ENCODE measurements around the gene GPC2. TPM values are rescaled to one million over a fixed set of nuclear protein-coding genes. Genes with fewer than 3 reads are reported as not detected.
"Not testable (repeated sequence)": the region's sequence is repeated elsewhere in the genome, so short reads cannot be mapped to it uniquely, and the experiment has no call there.

The GPC2 gene
- total RNA-seq, 1 donor from 2014 or later = 7.9 TPM

DNA sequence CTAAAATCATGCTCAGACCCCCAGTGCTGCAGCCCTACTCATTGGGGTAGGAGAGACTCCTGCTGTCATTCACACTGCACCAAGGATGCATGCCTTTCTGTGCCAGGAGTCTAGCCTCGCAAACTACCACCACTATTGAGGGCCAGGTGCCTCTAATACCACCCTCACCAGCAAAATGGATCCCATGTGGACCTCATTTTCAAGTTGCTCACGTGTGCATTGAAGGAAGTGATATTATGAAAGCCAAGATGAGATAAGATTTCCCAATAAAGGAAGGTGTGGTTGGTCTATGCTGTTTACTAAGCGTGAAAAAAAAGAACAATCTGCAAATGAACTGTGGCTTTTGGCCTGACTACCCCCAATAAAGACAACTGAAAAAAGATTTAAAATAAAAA is 35.6 kb downstream of the GPC2 start:
- no peaks in the 10 kb centered on the region for H3K9me3 Mint-ChIP-seq
- intact Hi-C loops (cut with micrococcal nuclease) = no loop called here

DNA sequence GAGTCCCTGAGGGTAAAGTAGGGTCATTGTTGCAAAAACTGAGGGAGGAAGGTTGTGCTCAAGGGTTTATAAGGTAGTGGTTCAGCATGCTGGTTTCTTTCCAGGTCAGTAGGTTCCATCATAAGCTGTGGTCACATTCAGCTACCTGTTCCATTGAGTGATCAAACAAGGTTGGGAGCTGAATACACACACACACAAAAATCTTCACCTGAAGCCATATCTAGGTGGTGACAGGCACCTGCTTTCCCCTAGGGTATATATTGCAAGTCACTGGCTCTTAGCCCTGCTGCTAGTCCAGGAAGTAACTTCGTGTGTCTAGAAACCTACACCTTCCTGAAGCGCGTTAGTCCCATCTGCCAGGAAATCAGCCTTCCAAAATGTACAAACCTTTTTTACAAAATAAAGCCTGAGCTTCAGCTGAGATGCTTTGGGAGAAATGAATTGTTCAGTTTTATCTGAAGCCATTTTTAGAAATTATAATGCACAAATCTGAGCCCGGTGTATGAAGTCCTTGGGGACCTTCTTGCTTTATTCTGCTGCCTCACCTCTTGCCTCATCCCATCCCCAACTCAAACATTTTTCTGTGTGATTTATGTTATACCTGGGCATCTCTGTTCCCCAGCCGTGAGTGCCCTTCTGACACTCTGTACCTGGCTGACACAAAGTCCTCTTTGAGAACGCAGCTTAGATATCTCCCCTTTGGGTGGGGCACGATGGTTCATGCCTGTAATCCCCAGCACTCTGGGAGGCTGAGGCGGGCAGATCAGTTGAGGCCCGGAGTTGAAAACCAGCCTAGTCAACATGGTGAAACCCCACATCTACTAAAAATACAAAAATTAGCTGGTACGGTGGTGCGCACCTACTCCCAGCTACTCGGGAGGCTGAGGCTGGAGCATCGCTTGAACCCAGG is 39.1 kb downstream of the GPC2 start:
- H3K4me3 Mint-ChIP-seq = no peak overlapping the region
- peak; percentile 69 for DNase-seq
- peaks cover 17% of the 10 kb centered on the region for H3K4me1 Mint-ChIP-seq
- no peaks in the 10 kb centered on the region for H3K36me3 Mint-ChIP-seq (ENCODE audit: low read depth)
- no peaks in the 10 kb centered on the region for H3K9me3 Mint-ChIP-seq
- H3K27me3 Mint-ChIP-seq = no peaks in the 10 kb centered on the region
- H3K27ac Mint-ChIP-seq = peak overlapping the region; percentile 52
- intact Hi-C loops (cut with micrococcal nuclease) = no loop called here

More for the DNA sequence above, 35.6 kb downstream of the GPC2 start:
- no peaks in the 10 kb centered on the region for H3K27me3 Mint-ChIP-seq
- H3K27ac Mint-ChIP-seq = no peak overlapping the region
- H3K4me1 Mint-ChIP-seq = peaks cover 15% of the 10 kb centered on the region
- no peak for DNase-seq
- H3K4me3 Mint-ChIP-seq = no peak overlapping the region
- no peaks in the 10 kb centered on the region for H3K36me3 Mint-ChIP-seq (ENCODE audit: low read depth)

DNA sequence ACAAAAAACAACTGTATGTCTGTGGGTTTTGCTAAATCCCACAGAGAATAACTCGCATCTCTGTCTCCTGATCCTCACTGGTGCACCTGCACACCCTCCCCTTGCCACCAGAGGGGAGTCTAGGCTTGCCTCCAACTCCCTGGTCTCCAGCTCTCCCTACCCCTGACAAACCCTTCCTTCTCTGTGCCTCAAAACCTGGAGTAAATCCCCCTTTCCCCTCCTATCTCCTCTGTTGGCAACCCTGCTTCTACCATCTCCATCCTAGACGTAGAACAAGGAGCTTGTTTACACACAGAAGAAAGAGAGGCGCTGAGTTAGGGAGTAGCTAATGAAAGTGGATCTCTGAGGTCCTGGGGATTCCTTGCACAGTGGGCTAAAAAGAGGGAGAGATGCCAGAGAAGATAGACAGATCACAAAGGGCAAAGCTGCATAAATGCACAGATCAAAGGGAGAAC is 44.5 kb downstream of the GPC2 start:
- H3K36me3 Mint-ChIP-seq (ENCODE audit: low read depth) = no peaks in the 10 kb centered on the region
- DNase-seq = peak; percentile 91
- H3K9me3 Mint-ChIP-seq = no peaks in the 10 kb centered on the region
- intact Hi-C loops (cut with micrococcal nuclease) = no loop called here
- no peak overlapping the region for H3K27ac Mint-ChIP-seq
- H3K27me3 Mint-ChIP-seq = no peaks in the 10 kb centered on the region
- H3K4me3 Mint-ChIP-seq = no peak overlapping the region
- peaks cover 18% of the 10 kb centered on the region for H3K4me1 Mint-ChIP-seq

DNA sequence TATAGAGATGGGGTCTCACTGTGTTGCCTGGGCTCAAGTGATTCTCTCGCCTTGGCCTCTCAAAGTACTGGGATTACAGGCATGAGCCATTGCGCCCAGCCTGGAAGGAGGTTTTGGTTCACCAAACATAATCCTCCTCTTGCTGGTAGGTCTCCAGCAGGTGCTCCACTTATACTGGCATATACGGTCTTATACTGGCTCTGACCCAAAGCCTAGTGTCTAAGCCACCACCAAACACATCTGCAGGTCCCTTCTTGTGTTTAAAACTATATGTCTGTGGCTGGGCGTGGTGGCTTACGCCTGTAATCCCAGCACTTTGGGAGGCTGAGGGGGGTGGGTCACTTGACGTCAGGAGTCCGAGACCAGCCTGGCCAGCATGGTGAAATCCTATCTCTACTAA is 45.1 kb downstream of the GPC2 start:
- no peaks in the 10 kb centered on the region for H3K36me3 Mint-ChIP-seq (ENCODE audit: low read depth)
- H3K27me3 Mint-ChIP-seq = no peaks in the 10 kb centered on the region
- no peak overlapping the region for H3K4me3 Mint-ChIP-seq
- H3K4me1 Mint-ChIP-seq = peaks cover 16% of the 10 kb centered on the region
- no peak for DNase-seq
- H3K9me3 Mint-ChIP-seq = no peaks in the 10 kb centered on the region
- intact Hi-C loops (cut with micrococcal nuclease) = no loop called here
- no peak overlapping the region for H3K27ac Mint-ChIP-seq

DNA sequence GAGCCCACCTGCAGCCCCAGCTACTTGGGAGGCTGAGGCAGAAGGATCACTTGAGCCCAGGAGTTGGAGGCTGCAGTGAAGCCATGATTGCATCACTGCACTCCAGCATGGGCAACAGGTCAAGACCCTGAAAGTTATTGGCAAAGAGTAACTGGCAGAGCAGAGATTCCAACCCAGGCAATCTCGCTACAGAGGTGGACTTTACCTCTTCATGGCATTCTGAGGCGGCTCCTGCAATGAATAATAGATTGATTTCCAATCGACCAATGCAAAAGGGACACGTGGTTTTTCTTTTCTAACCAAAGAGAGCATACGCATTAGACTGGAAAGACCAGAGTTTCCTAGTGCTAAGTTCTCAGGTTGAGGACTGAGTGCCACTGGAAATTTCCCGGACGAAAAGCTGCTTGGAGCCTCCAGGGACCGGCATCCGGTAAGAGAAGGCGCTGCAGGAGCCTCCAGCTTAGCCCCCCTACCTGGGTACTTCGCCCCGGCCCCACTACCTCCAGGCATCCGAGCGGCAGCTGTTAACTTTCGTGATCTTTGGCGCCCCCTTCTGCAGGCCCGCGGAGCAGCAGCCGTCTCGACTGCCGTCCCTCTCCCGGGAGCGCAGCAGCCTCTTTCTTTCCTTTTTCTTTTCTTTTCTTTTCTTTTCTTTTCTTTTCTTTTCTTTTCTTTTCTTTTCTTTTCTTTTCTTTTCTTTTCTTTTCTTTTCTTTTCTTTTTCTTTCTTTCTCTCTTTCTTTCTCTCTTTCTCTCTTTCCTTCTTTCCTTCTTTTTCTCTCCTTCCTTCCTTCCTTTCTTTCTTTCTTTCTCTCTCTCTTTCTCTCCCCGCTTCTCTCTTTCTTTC is 46.4 kb downstream of the GPC2 start:
- H3K36me3 Mint-ChIP-seq (ENCODE audit: low read depth) = no peaks in the 10 kb centered on the region
- H3K4me3 Mint-ChIP-seq = peak overlapping the region; percentile 63
- H3K9me3 Mint-ChIP-seq = no peaks in the 10 kb centered on the region
- H3K27ac Mint-ChIP-seq = no peak overlapping the region
- DNase-seq = peak; percentile 96
- intact Hi-C loops (cut with micrococcal nuclease) = loop anchor here (1.0 kb wide), 2 partner anchors 137 to 213 kb away; no protein-coding TSS in a partner anchor
- H3K4me1 Mint-ChIP-seq = peaks cover 19% of the 10 kb centered on the region
- H3K27me3 Mint-ChIP-seq = no peaks in the 10 kb centered on the region

DNA sequence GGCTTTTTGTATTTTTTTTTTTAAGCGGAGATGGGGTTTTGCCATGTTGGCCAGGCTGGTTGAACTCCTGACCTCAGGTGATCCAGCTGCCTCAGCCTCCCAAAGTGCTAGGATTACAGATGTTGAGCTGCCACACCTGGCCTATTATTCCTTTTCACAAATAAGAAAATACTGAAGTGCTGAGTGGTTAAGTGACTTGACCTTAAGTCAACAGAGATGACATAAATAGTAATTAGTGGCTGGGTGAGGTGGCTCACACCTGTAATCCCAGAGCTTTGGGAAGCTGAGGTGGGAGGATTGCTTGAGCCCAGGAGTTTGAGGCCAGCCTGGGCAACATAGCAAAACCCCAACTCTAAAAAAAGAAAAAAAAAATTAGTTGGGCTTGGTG is 47.0 kb downstream of the GPC2 start:
- DNase-seq; H3K27ac Mint-ChIP-seq; H3K9me3 Mint-ChIP-seq; H3K4me3 Mint-ChIP-seq; H3K27me3 Mint-ChIP-seq; H3K36me3 Mint-ChIP-seq (ENCODE audit: low read depth): not testable (repeated sequence)
- peaks cover 22% of the 10 kb centered on the region for H3K4me1 Mint-ChIP-seq
- intact Hi-C loops (cut with micrococcal nuclease) = loop anchor here (1.0 kb wide), 1 partner anchor 136 kb away; no protein-coding TSS in a partner anchor

DNA sequence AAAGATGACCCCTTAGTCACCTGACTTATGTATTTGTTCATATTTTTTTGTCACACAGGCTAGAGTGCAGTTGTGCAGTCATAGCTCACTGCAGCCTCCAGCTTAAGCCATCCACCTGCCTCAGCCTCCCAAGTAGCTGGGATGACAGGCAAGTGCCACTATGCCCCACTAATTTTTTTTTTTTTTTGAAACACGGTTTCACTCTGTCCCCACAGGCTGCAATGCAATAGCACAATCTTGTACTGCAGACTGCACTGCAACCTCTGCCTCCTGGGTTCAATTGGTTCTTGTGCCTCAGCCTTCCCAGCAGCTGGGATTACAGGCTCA is 48.6 kb downstream of the GPC2 start:
- no peak for DNase-seq
- intact Hi-C loops (cut with micrococcal nuclease) = loop anchor here (5.0 to 10.0 kb wide), 5 partner anchors 94 to 456 kb away; partner anchors contain the start of genes FBXO24, LRCH4 and ZKSCAN1
- Mint-ChIP-seq H3K4me3 (peak overlapping the region; percentile 99), H3K4me1 (peaks cover 28% of the 10 kb centered on the region), H3K27ac (peak overlapping the region; percentile 73), H3K9me3 (no peaks in the 10 kb centered on the region), H3K27me3 (no peaks in the 10 kb centered on the region), H3K36me3 (ENCODE audit: low read depth) (peaks cover 6% of the 10 kb centered on the region)

DNA sequence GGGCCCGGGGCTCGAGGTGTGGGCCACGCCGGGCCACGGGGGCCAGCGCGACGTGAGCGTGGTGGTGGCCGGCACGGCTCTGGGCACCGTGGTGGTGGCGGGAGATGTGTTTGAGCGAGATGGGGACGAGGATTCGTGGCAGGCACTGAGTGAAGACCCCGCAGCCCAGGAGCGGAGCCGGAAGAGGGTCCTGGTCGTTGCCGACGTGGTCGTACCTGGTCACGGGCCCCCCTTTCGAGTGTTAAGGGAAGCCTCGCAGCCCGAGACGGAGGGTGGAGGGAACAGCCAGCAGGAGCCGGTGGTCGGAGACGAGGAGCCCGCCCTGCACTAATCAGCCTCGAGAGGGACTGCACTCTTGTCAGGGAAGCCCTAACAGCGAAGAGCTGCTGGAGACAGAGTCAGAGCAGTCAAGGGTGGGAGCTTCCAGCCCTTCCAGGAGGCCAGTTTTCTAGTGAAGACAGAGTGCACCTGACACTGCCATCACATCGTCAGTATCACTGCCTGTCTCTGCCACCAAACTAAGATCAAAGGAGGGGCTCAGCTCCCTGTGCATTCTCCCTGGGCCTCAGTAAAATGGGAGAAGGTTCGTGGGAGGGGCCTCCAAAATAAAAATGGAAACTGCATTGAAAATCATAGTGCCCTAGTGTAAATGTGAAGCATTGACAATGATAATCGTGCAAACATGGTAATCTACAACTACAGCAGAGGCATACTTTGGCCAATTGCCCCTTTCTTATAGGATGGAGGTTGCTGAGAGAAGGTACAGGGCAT is 49.1 kb downstream of the GPC2 start:
- no peaks in the 10 kb centered on the region for H3K27me3 Mint-ChIP-seq
- H3K27ac Mint-ChIP-seq = peak overlapping the region; percentile 73
- DNase-seq = peak; percentile 78
- no peaks in the 10 kb centered on the region for H3K9me3 Mint-ChIP-seq
- peaks cover 8% of the 10 kb centered on the region for H3K36me3 Mint-ChIP-seq (ENCODE audit: low read depth)
- intact Hi-C loops (cut with micrococcal nuclease) = loop anchor here (1.0 to 10.0 kb wide), 9 partner anchors 9 to 457 kb away; partner anchors contain the start of genes AP4M1, CNPY4, COPS6 and FBXO24
- H3K4me1 Mint-ChIP-seq = peaks cover 28% of the 10 kb centered on the region
- peak overlapping the region; percentile 99 for H3K4me3 Mint-ChIP-seq

DNA sequence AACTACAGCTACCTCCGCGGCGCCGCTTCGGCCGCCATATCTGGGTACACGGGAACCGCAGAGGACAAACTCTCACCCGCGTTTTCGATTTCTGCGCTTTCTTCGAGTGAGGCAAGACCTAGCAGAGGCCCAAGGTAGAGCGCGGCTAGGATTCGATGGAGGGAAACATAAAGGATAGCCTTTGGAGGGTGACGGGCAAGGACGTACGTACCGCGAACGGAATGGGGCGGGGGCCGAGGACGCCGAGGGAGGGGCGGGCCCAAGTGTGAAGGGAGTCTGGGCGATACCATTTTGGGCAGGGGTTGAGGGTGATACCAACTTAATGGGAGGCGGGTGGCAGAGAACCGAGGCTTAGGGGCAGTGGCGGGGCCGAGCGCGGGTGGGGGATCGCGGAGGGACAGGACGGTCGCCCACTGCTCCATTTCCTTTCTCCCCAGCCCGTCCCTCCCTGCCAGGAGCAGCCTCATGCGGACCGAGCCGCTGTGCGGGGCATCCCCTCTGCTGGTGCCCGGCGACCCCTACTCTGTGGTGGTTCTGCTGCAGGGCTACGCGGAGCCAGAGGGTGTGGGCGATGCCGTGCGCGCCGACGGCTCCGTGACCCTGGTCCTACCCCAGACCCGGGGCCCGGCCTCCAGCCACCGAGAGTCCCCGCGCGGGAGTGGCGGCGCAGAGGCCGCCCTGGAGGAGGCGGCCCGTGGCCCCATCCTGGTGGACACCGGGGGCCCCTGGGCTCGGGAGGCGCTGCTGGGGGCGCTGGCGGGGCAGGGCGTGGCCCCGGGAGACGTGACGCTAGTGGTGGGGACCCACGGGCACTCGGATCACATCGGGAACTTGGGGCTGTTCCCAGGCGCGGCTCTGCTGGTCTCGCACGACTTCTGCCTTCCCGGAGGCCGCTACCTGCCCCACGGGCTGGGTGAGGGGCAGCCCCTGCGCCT is 50.0 kb downstream of the GPC2 start, which contains the start of gene MBLAC1:
TSS of gene MBLAC1 (plus strand) at position 37 of the 935 bp plus-strand sequence. CDS start at position 466, 429 bp downstream.
- intact Hi-C loops (cut with micrococcal nuclease) = loop anchor here (1.0 to 10.0 kb wide), 9 partner anchors 8 to 458 kb away; partner anchors contain the start of genes AP4M1, CNPY4, COPS6 and FBXO24
- peaks cover 12% of the 10 kb centered on the region for H3K36me3 Mint-ChIP-seq (ENCODE audit: low read depth)
- no peaks in the 10 kb centered on the region for H3K9me3 Mint-ChIP-seq
- DNase-seq = peak; percentile 97
- no peaks in the 10 kb centered on the region for H3K27me3 Mint-ChIP-seq
- peaks cover 22% of the 10 kb centered on the region for H3K4me1 Mint-ChIP-seq
- peak within 1 kb of the TSS; percentile 100 for H3K27ac Mint-ChIP-seq
- peak within 1 kb of the TSS; percentile 99 for H3K4me3 Mint-ChIP-seq

DNA sequence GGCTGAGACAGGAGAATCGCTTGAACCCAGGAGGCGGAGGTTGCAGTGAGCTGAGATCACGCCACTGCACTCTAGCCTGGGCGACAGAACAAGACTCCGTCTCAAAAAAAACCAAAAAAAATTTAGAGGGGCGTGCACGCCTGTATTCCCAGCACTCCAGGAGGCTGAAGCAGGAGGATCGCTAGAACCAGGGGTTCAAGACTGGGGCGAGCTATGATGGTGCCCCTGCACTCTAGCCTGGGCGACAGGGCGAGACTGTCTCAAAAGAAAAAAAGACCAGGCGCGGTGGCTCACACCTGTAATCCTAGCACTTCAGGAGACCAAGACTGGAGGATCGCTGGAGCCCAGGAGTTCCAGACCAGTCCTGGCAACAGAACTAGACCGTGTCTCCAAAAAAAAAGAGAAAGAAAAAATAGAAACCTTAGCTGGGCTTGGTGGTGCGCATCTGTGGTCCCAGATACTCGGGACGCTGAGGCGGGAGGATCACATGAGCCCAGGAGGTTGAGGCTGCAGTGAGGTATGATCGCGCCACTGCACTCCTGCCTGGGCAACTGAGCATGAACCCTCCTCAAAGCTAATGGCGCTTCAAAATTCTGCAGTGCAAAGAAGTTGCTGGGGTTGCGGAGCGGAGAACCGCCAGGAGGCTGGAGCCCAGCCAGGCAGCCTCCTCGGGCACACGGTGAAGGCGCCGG is 50.8 kb downstream of the GPC2 start:
- intact Hi-C loops (cut with micrococcal nuclease) = loop anchor here (2.0 to 10.0 kb wide), 7 partner anchors 38 to 458 kb away; partner anchors contain the start of genes COPS6, FBXO24, LRCH4 and MEPCE
- Mint-ChIP-seq H3K9me3 (no peaks in the 10 kb centered on the region), H3K4me1 (peaks cover 24% of the 10 kb centered on the region), H3K4me3 (peak overlapping the region; percentile 99), H3K27me3 (no peaks in the 10 kb centered on the region), H3K36me3 (ENCODE audit: low read depth) (peaks cover 14% of the 10 kb centered on the region), H3K27ac (peak overlapping the region; percentile 100)
- no peak for DNase-seq

DNA sequence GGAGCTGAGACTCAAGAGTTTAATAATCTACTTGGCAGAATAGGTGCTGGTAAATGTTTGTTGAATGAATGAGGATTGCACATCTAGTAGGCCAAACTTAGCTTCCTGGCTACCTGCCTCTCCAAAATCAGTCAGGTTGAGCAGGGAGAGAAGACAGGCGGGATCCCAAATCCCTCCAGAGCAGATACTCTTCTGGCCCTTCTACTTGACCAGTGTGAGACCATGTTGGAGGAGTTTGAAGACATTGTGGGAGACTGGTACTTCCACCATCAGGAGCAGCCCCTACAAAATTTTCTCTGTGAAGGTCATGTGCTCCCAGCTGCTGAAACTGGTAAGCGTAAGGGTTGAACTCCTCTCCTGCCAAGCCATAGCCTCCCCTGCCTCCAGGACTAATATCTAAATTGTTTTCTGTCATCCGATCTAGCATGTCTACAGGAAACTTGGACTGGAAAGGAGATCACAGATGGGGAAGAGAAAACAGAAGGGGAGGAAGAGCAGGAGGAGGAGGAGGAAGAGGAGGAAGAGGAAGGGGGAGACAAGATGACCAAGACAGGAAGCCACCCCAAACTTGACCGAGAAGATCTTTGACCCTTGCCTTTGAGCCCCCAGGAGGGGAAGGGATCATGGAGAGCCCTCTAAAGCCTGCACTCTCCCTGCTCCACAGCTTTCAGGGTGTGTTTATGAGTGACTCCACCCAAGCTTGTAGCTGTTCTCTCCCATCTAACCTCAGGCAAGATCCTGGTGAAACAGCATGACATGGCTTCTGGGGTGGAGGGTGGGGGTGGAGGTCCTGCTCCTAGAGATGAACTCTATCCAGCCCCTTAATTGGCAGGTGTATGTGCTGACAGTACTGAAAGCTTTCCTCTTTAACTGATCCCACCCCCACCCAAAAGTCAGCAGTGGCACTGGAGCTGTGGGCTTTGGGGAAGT is 52.6 kb downstream of the GPC2 start:
- no peaks in the 10 kb centered on the region for H3K27me3 Mint-ChIP-seq
- H3K27ac Mint-ChIP-seq = peak overlapping the region; percentile 42
- intact Hi-C loops (cut with micrococcal nuclease) = loop anchor here (5.0 to 10.0 kb wide), 5 partner anchors 98 to 460 kb away; partner anchors contain the start of genes FBXO24, LRCH4 and ZKSCAN1
- peak overlapping the region; percentile 99 for H3K4me3 Mint-ChIP-seq
- DNase-seq = no peak
- H3K36me3 Mint-ChIP-seq (ENCODE audit: low read depth) = peaks cover 14% of the 10 kb centered on the region
- H3K4me1 Mint-ChIP-seq = peaks cover 27% of the 10 kb centered on the region
- no peaks in the 10 kb centered on the region for H3K9me3 Mint-ChIP-seq
